ENCODE data around the gene IPO11.

GRCh38 chr5:62650197-62650596 is 237.6 kb downstream of the IPO11 start:
- TF ChIP-seq CTCF (IDR thresholded peaks at IDR 0.05) (no peak), EP300 (IDR thresholded peaks at IDR 0.05) (no peak)

Measured in ovary (tissue), 3 donors.